Kidney glomerular epithelial cell (primary cell): Measurements from ENCODE around the gene DNAJC2.
"Not testable (repeated sequence)": the region's sequence is repeated elsewhere in the genome, so short reads cannot be mapped to it uniquely, and the experiment has no call there.

Experiments
- DNase-seq: peaks from one replicate; lab custom pipeline; 2025; lab: John Stamatoyannopoulos, UW

The DNAJC2 gene

GRCh38 chr7:103266229-103266628 lies 78.3 kb downstream of the DNAJC2 start:
- not testable (repeated sequence) for DNase-seq

- DNase-seq: not testable (repeated sequence)
Observed at GRCh38 chr7:103264054-103264453, 80.5 kb downstream of the DNAJC2 start.
